H1 (cell line): ENCODE measurements around the gene CA10. TPM values are rescaled to one million over a fixed set of nuclear protein-coding genes. Genes with fewer than 3 reads are reported as not detected.

Experiments
- CTCF ChIA-PET: fragments of 300-600 bp; sonication (Branson Sonifier 250); formaldehyde crosslinking; loops from one replicate; lab custom pipeline; 2021; ENCODE audit not compliant: partially characterized antibody; lab: Charles Lee
- POLR2A ChIA-PET: fragments of 300-600 bp; sonication (Branson Sonifier 250); formaldehyde crosslinking; loops from one replicate; lab custom pipeline; 2021; ENCODE audit warnings: inconsistent platforms; ENCODE audit not compliant: partially characterized antibody; lab: Charles Lee
- DNase-seq, 2 experiments: peaks; one replicate each; pipeline versions ENCODE4 v3.0.0 to v3.0.0-alpha.2; 2010 to 2022; ENCODE audit warnings: low spot score in 2 of 2, low read depth in 1 of 2, mixed read lengths in 1 of 2
- FAIRE-seq: peaks from 2 replicates; lab custom pipeline; 2011; peaks lifted over from hg19 to GRCh38; lab: Jason Lieb, UNC
- H2AFZ ChIP-seq: 2 replicates; pipeline ENCODE4 v1.8.1; 2012; ENCODE audit warnings: low read length, inconsistent platforms
- H2AK5ac ChIP-seq: 2 replicates; pipeline ENCODE4 v1.6.1; 2013; ENCODE audit warnings: low read depth, low read length
- H2BK120ac ChIP-seq: replicated peaks from 2 replicates; pipeline ENCODE3; 2013; ENCODE audit warnings: low read depth, low read length, inconsistent platforms
- H2BK12ac ChIP-seq: 2 replicates; pipeline ENCODE4 v1.6.1; 2013; ENCODE audit warnings: low read depth, low read length
- H2BK15ac ChIP-seq: 2 replicates; pipeline ENCODE4 v1.6.1; 2013; ENCODE audit warnings: low read length
- H2BK20ac ChIP-seq: 2 replicates; pipeline ENCODE4 v1.6.1; 2013; ENCODE audit warnings: low read length
- H2BK5ac ChIP-seq: 2 replicates; pipeline ENCODE4 v1.6.1; 2013; ENCODE audit warnings: low read depth, low read length
- H3K14ac ChIP-seq: 2 replicates; pipeline ENCODE4 v1.6.1; 2013; ENCODE audit warnings: inconsistent platforms; ENCODE audit not compliant: insufficient read length
- H3K18ac ChIP-seq: 2 replicates; pipeline ENCODE4 v1.6.1; 2013; ENCODE audit warnings: low read length; ENCODE audit errors: extremely low read depth
- H3K23ac ChIP-seq: 2 replicates; pipeline ENCODE4 v1.6.1; 2013; ENCODE audit warnings: inconsistent platforms; ENCODE audit not compliant: insufficient read length
- H3K23me2 ChIP-seq: 2 replicates; pipeline ENCODE4 v1.6.1; 2013; ENCODE audit warnings: low read depth, low read length
- H3K27ac ChIP-seq: 2 replicates; pipeline ENCODE4 v1.6.1; 2011; ENCODE audit warnings: low read depth, low read length, inconsistent platforms
- H3K27me3 ChIP-seq, 4 experiments: replicated peaks in 1 of 4; 1 replicate in 1 of 4; 2 replicates in 3 of 4; pipeline versions ENCODE4 v1.6.1 to v1.8.1; 2011 to 2013; ENCODE audit warnings: low read length in 3 of 4, mild to moderate bottlenecking in 3 of 4, inconsistent platforms in 2 of 4, mixed read lengths in 2 of 4, moderate library complexity in 1 of 4; ENCODE audit not compliant: control insufficient read depth in 3 of 4, insufficient read depth in 3 of 4; ENCODE audit errors: extremely low read depth in 1 of 4
- H3K36me3 ChIP-seq, 4 experiments: 2 replicates each; pipeline versions ENCODE4 v1.6.1 to v1.8.1; 2011 to 2013; ENCODE audit warnings: mild to moderate bottlenecking in 4 of 4, low read length in 3 of 4, moderate library complexity in 2 of 4, control low read depth in 1 of 4, inconsistent platforms in 1 of 4; ENCODE audit not compliant: insufficient read depth in 4 of 4, control insufficient read depth in 2 of 4
- H3K4ac ChIP-seq: replicated peaks from 2 replicates; pipeline ENCODE3; 2013; ENCODE audit warnings: low read length, low read depth, mixed read lengths, inconsistent platforms; ENCODE audit not compliant: insufficient read length
- H3K4me1 ChIP-seq, 4 experiments: replicated peaks in 1 of 4; 1 replicate in 1 of 4; 2 replicates in 3 of 4; pipeline versions ENCODE4 v1.6.1 to v1.8.1; 2011 to 2013; ENCODE audit warnings: low read length in 3 of 4, inconsistent platforms in 2 of 4, mixed read lengths in 1 of 4; ENCODE audit not compliant: insufficient read depth in 4 of 4, control insufficient read depth in 3 of 4
- H3K4me2 ChIP-seq, 2 experiments: 2 replicates each; pipeline versions ENCODE4 v1.6.1 to v1.8.1; 2011 to 2013; ENCODE audit warnings: low read depth in 2 of 2, low read length in 2 of 2, control low read depth in 1 of 2, inconsistent platforms in 1 of 2, mild to moderate bottlenecking in 1 of 2; ENCODE audit not compliant: insufficient read depth in 1 of 2
- H3K4me3 ChIP-seq, 4 experiments: fragments of 200-600, 300-600 bp in 1 of 4; sonication (generic), shearing (Covaris generic), sonication (Bioruptor Twin) in 1 of 4; 2 replicates each; pipeline versions ENCODE4 v1.5.1 to v1.8.1; 2011 to 2016; ENCODE audit warnings: low read length in 4 of 4, low read depth in 3 of 4, control low read depth in 2 of 4, inconsistent platforms in 2 of 4, mild to moderate bottlenecking in 2 of 4, mixed read lengths in 1 of 4, moderate library complexity in 1 of 4; ENCODE audit not compliant: insufficient read depth in 2 of 4; ENCODE audit errors: extremely low read depth in 1 of 4
- H3K56ac ChIP-seq: replicated peaks from 2 replicates; pipeline ENCODE3; 2013; ENCODE audit warnings: low read depth, mild to moderate bottlenecking, mixed read lengths, low read length, inconsistent platforms; ENCODE audit not compliant: insufficient read length
- H3K79me1 ChIP-seq: 2 replicates; pipeline ENCODE4 v1.6.1; 2013; ENCODE audit warnings: low read depth, low read length, control low read depth
- H3K79me2 ChIP-seq, 2 experiments: 2 replicates each; pipeline versions ENCODE4 v1.6.1 to v1.8.1; 2012 to 2013; ENCODE audit warnings: low read length in 2 of 2, mild to moderate bottlenecking in 2 of 2, inconsistent platforms in 1 of 2; ENCODE audit not compliant: insufficient read depth in 2 of 2, control insufficient read depth in 1 of 2
- H3K9ac ChIP-seq, 4 experiments: replicated peaks in 1 of 4; 1 replicate in 1 of 4; 2 replicates in 3 of 4; pipeline versions ENCODE4 v1.6.1 to v1.8.1; 2011 to 2013; ENCODE audit warnings: low read depth in 3 of 4, low read length in 3 of 4, control low read depth in 2 of 4, mild to moderate bottlenecking in 2 of 4, moderate library complexity in 2 of 4, inconsistent platforms in 1 of 4; ENCODE audit errors: extremely low read depth in 1 of 4
- H3K9me3 ChIP-seq, 2 experiments: 2 replicates each; pipeline versions ENCODE4 v1.6.1 to v1.8.1; 2012 to 2013; ENCODE audit warnings: mild to moderate bottlenecking in 2 of 2, moderate library complexity in 2 of 2, control low read depth in 1 of 2, inconsistent platforms in 1 of 2, low read depth in 1 of 2, low read length in 1 of 2, mixed read lengths in 1 of 2; ENCODE audit not compliant: insufficient read depth in 2 of 2
- H4K20me1 ChIP-seq, 2 experiments: replicated peaks in 1 of 2; 2 replicates each; pipeline versions ENCODE3 to v1.8.1; 2011 to 2013; ENCODE audit warnings: inconsistent platforms in 2 of 2, low read length in 2 of 2, mild to moderate bottlenecking in 1 of 2; ENCODE audit not compliant: insufficient read depth in 2 of 2, control insufficient read depth in 1 of 2
- H4K5ac ChIP-seq: 2 replicates; pipeline ENCODE4 v1.6.1; 2013; ENCODE audit warnings: low read length, low read depth, mixed read lengths, inconsistent platforms; ENCODE audit not compliant: insufficient read length
- H4K8ac ChIP-seq: 2 replicates; pipeline ENCODE4 v1.8.0; 2013; ENCODE audit warnings: mild to moderate bottlenecking, moderate library complexity, low read length, inconsistent platforms; ENCODE audit not compliant: insufficient read depth; ENCODE audit errors: extremely low read depth
- H4K91ac ChIP-seq: replicated peaks from 2 replicates; pipeline ENCODE3; 2013; ENCODE audit warnings: low read length, mixed read lengths, inconsistent platforms; ENCODE audit not compliant: insufficient read length
- BACH1 ChIP-seq: IDR thresholded peaks from 2 replicates; pipeline ENCODE4 v1.6.1; 2012; ENCODE audit warnings: low read length, improper control_type of control experiment
- CBX8 ChIP-seq: fragments of 300-800, 300-1000 bp; sonication (generic); IDR thresholded peaks from 2 replicates; pipeline ENCODE4 v1.7.1; 2016; ENCODE audit warnings: low read depth, low read length, borderline replicate concordance
- CEBPB ChIP-seq: IDR thresholded peaks from 2 replicates; pipeline ENCODE4 v1.6.1; 2012; ENCODE audit warnings: low read depth, low read length
- CTBP2 ChIP-seq: IDR thresholded peaks from 2 replicates; pipeline ENCODE4 v1.7.0; 2011; ENCODE audit warnings: borderline replicate concordance, mild to moderate bottlenecking, moderate library complexity, mixed read lengths, low read length; ENCODE audit not compliant: insufficient read depth, insufficient read length
- EP300 ChIP-seq, 2 experiments: IDR thresholded peaks; 1 replicate in 1 of 2; 2 replicates in 1 of 2; pipeline ENCODE4 v1.6.1; 2011 to 2012; ENCODE audit warnings: low read depth in 2 of 2, low read length in 2 of 2, mild to moderate bottlenecking in 2 of 2, borderline replicate concordance in 1 of 2, inconsistent platforms in 1 of 2, moderate library complexity in 1 of 2
- GABPA ChIP-seq: IDR thresholded peaks from 2 replicates; pipeline ENCODE4 v1.6.1; 2011; ENCODE audit warnings: mild to moderate bottlenecking, low read length, moderate library complexity, borderline replicate concordance; ENCODE audit not compliant: insufficient read depth
- GTF2F1 ChIP-seq: IDR thresholded peaks from 2 replicates; pipeline ENCODE4 v1.6.1; 2012; ENCODE audit warnings: low read depth, low read length, improper control_type of control experiment, borderline replicate concordance
- HDAC6 ChIP-seq: IDR thresholded peaks from one replicate; pipeline ENCODE4 v1.7.1; 2012; ENCODE audit warnings: low read depth, mild to moderate bottlenecking, inconsistent platforms, low read length, moderate library complexity
- KDM4A ChIP-seq: IDR thresholded peaks from one replicate; pipeline ENCODE4 v1.7.1; 2012; ENCODE audit warnings: low read depth, mild to moderate bottlenecking, moderate library complexity, low read length, inconsistent platforms; ENCODE audit not compliant: severe bottlenecking
- KDM5A ChIP-seq: fragments of 200-600 bp; IDR thresholded peaks from 2 replicates; pipeline ENCODE4 v1.7.1; 2012; ENCODE audit warnings: mild to moderate bottlenecking, low read length, inconsistent platforms, mixed read lengths
- MAFK ChIP-seq: IDR thresholded peaks from 2 replicates; pipeline ENCODE4 v1.6.1; 2012; ENCODE audit warnings: low read depth, mild to moderate bottlenecking, improper control_type of control experiment, low read length
- SAP30 ChIP-seq: fragments of 300-600 bp; sonication (generic); IDR thresholded peaks from 2 replicates; pipeline ENCODE4 v1.7.1; 2012; ENCODE audit warnings: low read length, moderate library complexity, mild to moderate bottlenecking, inconsistent platforms; ENCODE audit not compliant: insufficient read depth, insufficient replicate concordance
- YY1 ChIP-seq: IDR thresholded peaks from 2 replicates; pipeline ENCODE4 v1.6.1; 2011; ENCODE audit warnings: low read depth, mild to moderate bottlenecking, low read length
- WGBS, 2 experiments: shearing (Covaris generic) in 1 of 2; methylation state at CpG; one replicate each; pipeline versions ENCODE4 v1.1.6 to v1.1.7; 2013 to 2015; ENCODE audit warnings: low lambda C conversion rate in 2 of 2, mixed read lengths in 2 of 2, inconsistent platforms in 1 of 2, low coverage in 1 of 2, missing lambda C conversion rate in 1 of 2; ENCODE audit not compliant: insufficient replicate concordance in 2 of 2, insufficient coverage in 1 of 2, insufficient read length in 1 of 2; ENCODE audit errors: extremely low coverage in 1 of 2, missing lambda C conversion rate in 1 of 2; 5-methylcytosine and 5-hydroxymethylcytosine counted together
- polyA plus RNA-seq, 7 experiments: library from polyadenylated mRNA; depleted of rRNA in 3 of 7; stranded (reverse) in 5 of 7; unstranded in 2 of 7; fragments of >200 nt in 5 of 7; fragments of 200-250 nt in 2 of 7; gene quantifications; 1 replicate in 5 of 7; 2 replicates in 1 of 7; 4 replicates in 1 of 7; pipeline versions ENCODE4 v1.2.1 to v1.2.3, GENCODE V29; 2011 to 2013; ENCODE audit warnings: missing spikeins in 2 of 7, mixed read lengths in 2 of 7
- total RNA-seq: library from RNA; stranded (reverse); fragmentation: NEBNext Ultra II Directional; extraction: Animal tissue kit (Norgen Biotek cat#: 25700); gene quantifications from 2 replicates; pipeline ENCODE4 v1.2.1, GENCODE V29; 2021

The CA10 gene
- total and polyA plus RNA-seq, 2 of the 8 experiments (the other 6 are each of a cell fraction or from before 2014, with no cell fraction given) = 0.60 to 0.63 TPM

DNA sequence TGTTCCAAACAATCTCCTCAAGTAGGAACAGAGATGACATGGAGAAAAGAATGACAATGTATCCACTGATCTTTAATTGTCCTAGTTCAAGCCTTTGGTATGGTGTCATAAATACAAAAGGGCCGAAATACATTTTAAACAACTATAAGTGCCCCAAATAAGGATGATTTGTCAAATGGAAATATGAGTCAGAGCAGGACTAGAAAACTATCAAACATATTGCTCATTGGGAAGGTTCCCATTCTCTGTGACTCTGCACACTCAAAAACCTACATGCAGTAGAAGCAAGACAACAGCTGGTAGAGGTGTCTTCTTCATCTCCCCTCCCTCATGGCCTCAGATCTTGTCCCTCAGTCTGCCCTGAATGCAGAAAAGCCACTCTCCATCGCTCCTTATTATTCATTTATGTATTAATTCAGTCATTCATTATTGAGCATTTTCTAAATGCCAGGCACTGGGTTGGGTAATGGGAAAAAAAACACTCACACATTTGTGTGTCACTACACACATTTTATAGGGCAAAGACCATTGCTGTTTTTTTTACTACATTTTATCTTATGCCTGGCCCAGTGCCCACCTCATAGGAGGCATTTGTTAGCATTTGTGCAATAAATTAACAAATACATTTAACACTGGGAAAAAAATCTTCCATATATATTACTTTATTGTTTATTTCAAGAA lies 10.1 kb downstream of the CA10 start:
- Histone ChIP-seq H4K5ac (no peak overlapping the region), H3K9ac (no peak overlapping the region), H2BK12ac (no peak overlapping the region), H2AK5ac (no peak overlapping the region), H3K27me3 (no peaks in the 10 kb centered on the region), H3K14ac (no peak overlapping the region), H3K79me1 (no peaks in the 10 kb centered on the region), H3K4me1 (no peaks in the 10 kb centered on the region; a peak in 1 of 7 replicates), H2BK15ac (no peak overlapping the region), H3K18ac (no peak overlapping the region), H3K56ac (no peak overlapping the region), H3K23ac (no peak overlapping the region), H3K23me2 (no peaks in the 10 kb centered on the region), H3K9me3 (no peaks in the 10 kb centered on the region), H4K91ac (no peak overlapping the region), H2AFZ (no peak overlapping the region), H2BK5ac (no peak overlapping the region), H3K27ac (no peak overlapping the region), H3K36me3 (no peaks in the 10 kb centered on the region), H3K79me2 (no peaks in the 10 kb centered on the region), H3K4me2 (no peak overlapping the region), H2BK120ac (no peak overlapping the region), H3K4me3 (no peak overlapping the region), H2BK20ac (no peak overlapping the region), H4K8ac (no peak overlapping the region), H3K4ac (no peak overlapping the region), H4K20me1 (no peaks in the 10 kb centered on the region)
- WGBS, 2 experiments = 89% methylated on average over 2 of the region's 2 CpGs; no CpG with 5 or more reads in 1 of the 2 experiments
- POLR2A ChIA-PET = no interaction called here
- no peak for DNase-seq
- CTCF ChIA-PET = interaction anchor here (1.3 kb wide), 1 partner anchor 42 kb away, joined by 4 read pairs; no protein-coding TSS in a partner anchor
- no peak for FAIRE-seq
- TF ChIP-seq EP300 (IDR thresholded peaks at IDR 0.05; ENCODE audit: borderline replicate concordance in 1 of 2, low read depth in 2 of 2, low read length in 2 of 2) (no peak), CBX8 (no peak), CEBPB (no peak), MAFK (no peak), BACH1 (no peak), GABPA (no peak), GTF2F1 (no peak), KDM5A (no peak), SAP30 (no peak), YY1 (no peak), KDM4A (no peak), CTBP2 (no peak), HDAC6 (no peak)
